A673 (cell line): Measurements from ENCODE around the gene DSTN. TPM values are rescaled to one million over a fixed set of nuclear protein-coding genes. Genes with fewer than 3 reads are reported as not detected.

Experiments
- BruUV-seq: library from RNA; stranded (reverse); fragments of 400-500 nt; replicated peaks from 2 replicates; lab custom pipeline; 2021; lab: Mats Ljungman, UMichigan
- CTCF ChIA-PET: fragments of 300-600 bp; sonication (Branson Sonifier 250); formaldehyde crosslinking; loops from one replicate; lab custom pipeline; 2022; ENCODE audit warnings: antibody characterized with exemption; lab: Charles Lee
- POLR2A ChIA-PET: fragments of 300-600 bp; sonication (Branson Sonifier 250); formaldehyde crosslinking; loops from one replicate; lab custom pipeline; 2022; ENCODE audit warnings: antibody characterized with exemption; ENCODE audit not compliant: low non-redundant PET; lab: Charles Lee
- DNase-seq: peaks from one replicate; pipeline ENCODE4 v3.0.0-alpha.2; 2015; ENCODE audit warnings: low spot score
- H3K27ac ChIP-seq: fragments of 200-600 bp; sonication (generic); 2 replicates; pipeline ENCODE4 v1.5.1; 2016; ENCODE audit warnings: mixed run types, low read depth, mild to moderate bottlenecking, mixed read lengths, antibody characterized with exemption, low read length; ENCODE audit not compliant: poor library complexity, severe bottlenecking
- H3K27me3 ChIP-seq: fragments of 200-600 bp; sonication (generic); replicated peaks from 2 replicates; pipeline ENCODE4 v1.6.1; 2017; ENCODE audit warnings: mixed run types, low read depth, mild to moderate bottlenecking, mixed read lengths, antibody characterized with exemption, low read length; ENCODE audit not compliant: insufficient read depth, poor library complexity
- H3K36me3 ChIP-seq: fragments of 200-600 bp; sonication (generic); 2 replicates; pipeline ENCODE4 v1.6.1; 2016; ENCODE audit warnings: mixed run types, mild to moderate bottlenecking, mixed read lengths, antibody characterized with exemption, low read length; ENCODE audit not compliant: insufficient read depth, poor library complexity, severe bottlenecking
- H3K4me1 ChIP-seq: fragments of 200-600 bp; sonication (generic); 2 replicates; pipeline ENCODE4 v1.6.1; 2017; ENCODE audit warnings: mixed run types, mild to moderate bottlenecking, mixed read lengths, antibody characterized with exemption, low read length; ENCODE audit not compliant: insufficient read depth, poor library complexity, severe bottlenecking
- H3K4me3 ChIP-seq: fragments of 200-600 bp; sonication (generic); 2 replicates; pipeline ENCODE4 v1.5.1; 2016; ENCODE audit warnings: low read depth, mixed run types, mild to moderate bottlenecking, mixed read lengths, low read length; ENCODE audit not compliant: poor library complexity, severe bottlenecking
- H3K9me3 ChIP-seq: fragments of 200-600 bp; sonication (generic); 2 replicates; pipeline ENCODE4 v1.6.1; 2016; ENCODE audit warnings: mixed run types, low read depth, mild to moderate bottlenecking, mixed read lengths, antibody characterized with exemption, low read length; ENCODE audit not compliant: poor library complexity, severe bottlenecking
- CTCF ChIP-seq: fragments of 300-800, 200-600 bp; sonication (generic); conservative IDR thresholded peaks from 2 replicates; pipeline ENCODE4 v1.5.1; 2017; ENCODE audit warnings: low read depth, mild to moderate bottlenecking, antibody characterized with exemption, low read length, moderate library complexity, mixed read lengths
- EZH2 ChIP-seq: fragments of 200-600 bp; sonication (generic); IDR thresholded peaks from 2 replicates; pipeline ENCODE4 v1.6.1; 2017; ENCODE audit warnings: borderline replicate concordance, low read depth, mild to moderate bottlenecking, mixed read lengths, antibody characterized with exemption, low read length; ENCODE audit not compliant: poor library complexity, severe bottlenecking
- intact Hi-C: fragments of 100-400 bp; cut with micrococcal nuclease; formaldehyde crosslinking; loops from one replicate; pipeline ENCODE4 v1.10.0; 2022; ENCODE audit not compliant: unreplicated experiment
- total RNA-seq: library from RNA; stranded (reverse); gene quantifications from 2 replicates; pipeline ENCODE4 v1.2.3, GENCODE V29; 2021

Gene DSTN
- total RNA-seq, 1 experiment from 2014 or later: 159 TPM

GRCh38 chr20:17545127-17545526, 24.7 kb upstream of the DSTN start:
- Histone ChIP-seq H3K27me3 (no peaks in the 10 kb centered on the region), H3K36me3 (no peaks in the 10 kb centered on the region), H3K27ac (no peak overlapping the region), H3K4me1 (no peaks in the 10 kb centered on the region), H3K9me3 (no peaks in the 10 kb centered on the region), H3K4me3 (no peak overlapping the region)
- intact Hi-C loops: no loop called here
- no peak for TF ChIP-seq EZH2
- TF ChIP-seq CTCF: no peak
- CTCF ChIA-PET: no interaction called here
- BruUV-seq: no TSS peak
- DNase-seq: no peak
- POLR2A ChIA-PET: no interaction called here

- H3K36me3 ChIP-seq: no peaks in the 10 kb centered on the region
- no peak overlapping the region for H3K4me3 ChIP-seq
- no peaks in the 10 kb centered on the region for H3K9me3 ChIP-seq
- no peaks in the 10 kb centered on the region for H3K27me3 ChIP-seq
- POLR2A ChIA-PET: no interaction called here
- TF ChIP-seq CTCF (no peak), EZH2 (no peak)
- no peak for DNase-seq
- CTCF ChIA-PET: no interaction called here
- intact Hi-C loops: no loop called here
- BruUV-seq: no TSS peak
- H3K27ac ChIP-seq: no peak overlapping the region
- no peaks in the 10 kb centered on the region for H3K4me1 ChIP-seq
Measured at GRCh38 chr20:17549131-17549530, 20.7 kb upstream of the DSTN start.

GRCh38 chr20:17555106-17555505, 14.8 kb upstream of the DSTN start:
- intact Hi-C loops: no loop called here
- POLR2A ChIA-PET: interaction anchor here (0.6 kb wide), 1 partner anchor 15 kb away, joined by 6 read pairs; the partner anchor contains the start of gene DSTN
- TF ChIP-seq EZH2 (no peak), CTCF (no peak)
- Histone ChIP-seq H3K4me3 (no peak overlapping the region), H3K9me3 (no peaks in the 10 kb centered on the region), H3K27ac (no peak overlapping the region), H3K27me3 (no peaks in the 10 kb centered on the region), H3K4me1 (peaks cover 22% of the 10 kb centered on the region), H3K36me3 (no peaks in the 10 kb centered on the region)
- BruUV-seq: no TSS peak
- DNase-seq: no peak
- CTCF ChIA-PET: interaction anchor here (0.7 kb wide), 1 partner anchor 91 kb away, joined by 3 read pairs; no protein-coding TSS in a partner anchor
